ENCODE measurements around the gene IL17REL.

- TF ChIP-seq CTCF (IDR thresholded peaks at IDR 0.05) = no peak
- TF ChIP-seq POLR2A (IDR thresholded peaks at IDR 0.05) = no peak
These were observed 62.1 kb downstream of the IL17REL start for GRCh38 chr22:49950396-49950994.
